ENCODE measurements around the gene MACROD2.

Gene MACROD2

GRCh38 chr20:15205028-15205427 is 1209.7 kb downstream of the MACROD2 start (continued):
- TF ChIP-seq PATZ1 (CRISPR knock-in tag; IDR thresholded peaks at IDR 0.05; ENCODE audit: borderline replicate concordance) (no peak), POU6F1 (CRISPR knock-in tag; IDR thresholded peaks at IDR 0.05; ENCODE audit: borderline replicate concordance, low read depth) (no peak)

GRCh38 chr20:15205719-15206118 is 1210.4 kb downstream of the MACROD2 start:
- TF ChIP-seq SNAI2 (CRISPR knock-in tag; IDR thresholded peaks at IDR 0.05) (no peak), TSHZ2 (CRISPR knock-in tag; IDR thresholded peaks at IDR 0.05) (no peak), ZFP30 (CRISPR knock-in tag; IDR thresholded peaks at IDR 0.05) (no peak), POU6F1 (CRISPR knock-in tag; IDR thresholded peaks at IDR 0.05; ENCODE audit: borderline replicate concordance, low read depth) (no peak), OSR1 (CRISPR knock-in tag; IDR thresholded peaks at IDR 0.05) (no peak), RARB (CRISPR knock-in tag; IDR thresholded peaks at IDR 0.05) (no peak), ZNF70 (CRISPR knock-in tag; IDR thresholded peaks at IDR 0.05) (no peak), PPARA (CRISPR knock-in tag; IDR thresholded peaks at IDR 0.05; ENCODE audit: borderline replicate concordance) (no peak), CSDC2 (CRISPR knock-in tag; IDR thresholded peaks at IDR 0.05) (no peak), ISL1 (CRISPR knock-in tag; IDR thresholded peaks at IDR 0.05) (no peak), ZFP3 (CRISPR knock-in tag; IDR thresholded peaks at IDR 0.05) (no peak), CSRNP3 (CRISPR knock-in tag; IDR thresholded peaks at IDR 0.05) (no peak), ZNF565 (CRISPR knock-in tag; conservative IDR thresholded peaks at IDR 0.05; ENCODE audit: low read depth) (no peak)
- ATAC-seq = peak; percentile 63

- TF ChIP-seq OSR1 (CRISPR knock-in tag; IDR thresholded peaks at IDR 0.05) = no peak
- no peak for TF ChIP-seq ZNF70 (CRISPR knock-in tag; IDR thresholded peaks at IDR 0.05)
- no peak for TF ChIP-seq PPARA (CRISPR knock-in tag; IDR thresholded peaks at IDR 0.05; ENCODE audit: borderline replicate concordance)
- no peak for TF ChIP-seq SNAI2 (CRISPR knock-in tag; IDR thresholded peaks at IDR 0.05)
- TF ChIP-seq TSHZ2 (CRISPR knock-in tag; IDR thresholded peaks at IDR 0.05) = no peak
- no peak for TF ChIP-seq ZNF8 (CRISPR knock-in tag; IDR thresholded peaks at IDR 0.05)
- no peak for TF ChIP-seq GLIS3 (CRISPR knock-in tag; IDR thresholded peaks at IDR 0.05)
- no peak for TF ChIP-seq ZFP3 (CRISPR knock-in tag; IDR thresholded peaks at IDR 0.05)
- no peak for TF ChIP-seq POU6F1 (CRISPR knock-in tag; IDR thresholded peaks at IDR 0.05; ENCODE audit: borderline replicate concordance, low read depth)
- TF ChIP-seq TOX (CRISPR knock-in tag; IDR thresholded peaks at IDR 0.05; ENCODE audit: borderline replicate concordance) = no peak
- TF ChIP-seq CREB5 (CRISPR knock-in tag; IDR thresholded peaks at IDR 0.05; ENCODE audit: low read depth) = no peak
- TF ChIP-seq ISL1 (CRISPR knock-in tag; IDR thresholded peaks at IDR 0.05) = no peak
- no peak for TF ChIP-seq ZFP30 (CRISPR knock-in tag; IDR thresholded peaks at IDR 0.05)
- no peak for TF ChIP-seq CSDC2 (CRISPR knock-in tag; IDR thresholded peaks at IDR 0.05)
- no peak for TF ChIP-seq RARB (CRISPR knock-in tag; IDR thresholded peaks at IDR 0.05)
- no peak for TF ChIP-seq BACH2 (CRISPR knock-in tag; IDR thresholded peaks at IDR 0.05; ENCODE audit: borderline replicate concordance)
- no peak for TF ChIP-seq ZC3H10 (CRISPR knock-in tag; IDR thresholded peaks at IDR 0.05)
- no peak for TF ChIP-seq ZNF565 (CRISPR knock-in tag; conservative IDR thresholded peaks at IDR 0.05; ENCODE audit: low read depth)
- no peak for ATAC-seq
Observed at GRCh38 chr20:15209537-15209936, 1214.2 kb downstream of the MACROD2 start.
